Naive thymus-derived CD4-positive, alpha-beta T cell (primary cell): ENCODE measurements around the gene CDO1. TPM values are rescaled to one million over a fixed set of nuclear protein-coding genes. Genes with fewer than 3 reads are reported as not detected.

ENCODE experiments used
- ATAC-seq: fragments of 150-1000 bp; cut with Tn5 transposase; 2 replicates; pipeline ENCODE4 v1.10.0; 2021; ENCODE audit warnings: mild to moderate bottlenecking, moderate library complexity
- CTCF ChIA-PET: fragments of 350-600 bp; sonication (Branson Sonifier 250); formaldehyde crosslinking; loops from one replicate; lab custom pipeline; 2021; ENCODE audit warnings: antibody characterized with exemption; lab: Charles Lee
- POLR2A ChIA-PET: fragments of 350-600 bp; sonication (Branson Sonifier 250); formaldehyde crosslinking; loops from one replicate; lab custom pipeline; 2021; ENCODE audit warnings: antibody characterized with exemption, inconsistent platforms; lab: Charles Lee
- DNase-seq, 9 donors: peaks; one replicate each; pipeline versions ENCODE4 v3.0.0 to v3.0.0-alpha.2; 2020 to 2022; ENCODE audit warnings: mixed read lengths in 1 of 9
- H3K27ac ChIP-seq: one replicate; pipeline ENCODE4 v1.7.0; 2013; ENCODE audit warnings: mild to moderate bottlenecking, low read depth, low read length, moderate library complexity
- H3K27me3 ChIP-seq, 2 donors: one replicate each; pipeline ENCODE4 v1.7.0; 2013; ENCODE audit warnings: low read length in 2 of 2, mild to moderate bottlenecking in 2 of 2, moderate library complexity in 2 of 2; ENCODE audit not compliant: control insufficient read depth in 2 of 2, insufficient read depth in 2 of 2
- H3K36me3 ChIP-seq, 3 experiments: 1 replicate in 2 of 3; 2 replicates in 1 of 3; pipeline ENCODE4 v1.7.0; 2013; ENCODE audit warnings: low read length in 3 of 3, mild to moderate bottlenecking in 3 of 3, moderate library complexity in 1 of 3; ENCODE audit not compliant: insufficient read depth in 3 of 3, control insufficient read depth in 2 of 3
- H3K4me1 ChIP-seq, 2 donors: one replicate each; pipeline ENCODE4 v1.7.0; 2013; ENCODE audit warnings: low read length in 2 of 2, mild to moderate bottlenecking in 2 of 2, moderate library complexity in 1 of 2; ENCODE audit not compliant: control insufficient read depth in 2 of 2, insufficient read depth in 2 of 2
- H3K4me3 ChIP-seq: 2 replicates; pipeline ENCODE4 v1.7.0; 2013; ENCODE audit warnings: mild to moderate bottlenecking, low read length
- H3K9me3 ChIP-seq, 3 experiments: 1 replicate in 2 of 3; 2 replicates in 1 of 3; pipeline ENCODE4 v1.7.0; 2013; ENCODE audit warnings: low read length in 3 of 3; ENCODE audit not compliant: control insufficient read depth in 2 of 3
- H3K27ac Mint-ChIP-seq, 9 donors: one replicate each; pipeline ENCODE4 v1.8.0; 2020 to 2022; ENCODE audit warnings: mixed read lengths in 9 of 9, mild to moderate bottlenecking in 8 of 9, moderate library complexity in 5 of 9, inconsistent platforms in 2 of 9
- H3K27me3 Mint-ChIP-seq, 5 donors: one replicate each; pipeline ENCODE4 v1.8.0; 2021 to 2022; ENCODE audit warnings: mixed read lengths in 5 of 5, mild to moderate bottlenecking in 1 of 5
- H3K36me3 Mint-ChIP-seq, 5 donors: one replicate each; pipeline ENCODE4 v1.8.0; 2020 to 2022; ENCODE audit warnings: mixed read lengths in 5 of 5, mild to moderate bottlenecking in 3 of 5, inconsistent platforms in 1 of 5
- H3K4me1 Mint-ChIP-seq, 7 donors: one replicate each; pipeline ENCODE4 v1.8.0; 2020 to 2022; ENCODE audit warnings: mixed read lengths in 7 of 7, mild to moderate bottlenecking in 3 of 7, inconsistent platforms in 1 of 7
- H3K4me3 Mint-ChIP-seq, 10 donors: one replicate each; pipeline ENCODE4 v1.8.0; 2020 to 2022; ENCODE audit warnings: mild to moderate bottlenecking in 10 of 10, mixed read lengths in 10 of 10, moderate library complexity in 6 of 10, inconsistent platforms in 2 of 10
- H3K9me3 Mint-ChIP-seq, 11 donors: one replicate each; pipeline ENCODE4 v1.8.0; 2020 to 2022; ENCODE audit warnings: mixed read lengths in 11 of 11, mild to moderate bottlenecking in 4 of 11, inconsistent platforms in 1 of 11, moderate library complexity in 1 of 11
- intact Hi-C, 2 donors: fragments of 100-400 bp; cut with micrococcal nuclease; formaldehyde crosslinking; loops; one replicate each; pipeline ENCODE4 v1.15.1; 2023
- polyA plus RNA-seq, 2 donors: library from polyadenylated mRNA; unstranded; fragments of 300-500 nt; fragmentation: Illumina TruSeq; gene quantifications; one replicate each; pipeline ENCODE4 v1.2.3, GENCODE V29; 2021
- total RNA-seq, 6 experiments: library from RNA in 5 of 6; stranded (reverse) in 5 of 6; gene quantifications; 1 replicate in 5 of 6; 2 replicates in 1 of 6; pipeline ENCODE4 v1.2.3 and lab custom pipeline; 2021 to 2026

Gene CDO1
- total and polyA plus RNA-seq, 7 experiments from 2014 or later, result 0.22 TPM; not detected in 6

DNA sequence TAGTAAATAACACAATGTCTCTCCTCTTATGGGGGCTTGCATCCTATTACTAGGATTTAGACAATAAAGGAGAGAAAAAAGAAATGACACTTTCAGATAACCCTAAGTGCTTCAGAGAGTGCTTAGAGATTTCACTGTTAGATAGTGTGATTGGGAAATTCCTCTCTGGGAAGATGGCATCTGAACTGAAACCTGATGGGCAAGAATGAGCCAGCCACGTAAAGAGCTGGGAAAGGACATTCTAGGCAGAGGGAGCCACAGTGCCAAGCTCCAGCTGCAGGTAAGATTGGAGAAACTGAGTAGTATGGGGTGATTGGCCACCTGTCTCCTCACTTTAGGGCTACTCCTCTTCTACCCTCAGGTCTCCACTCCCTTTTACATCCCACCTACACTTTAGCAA, 14.5 kb downstream of the CDO1 start:
- intact Hi-C loops, result no loop called here
- Mint-ChIP-seq H3K27ac (no peak overlapping the region), H3K36me3 (no peaks in the 10 kb centered on the region), H3K9me3 (no peaks in the 10 kb centered on the region), H3K4me3 (no peak overlapping the region), H3K27me3 (peaks cover 5 to 34% (median 9%) of the 10 kb centered on the region in 5 donors), H3K4me1 (peaks cover 0 to 9% (median 0%) of the 10 kb centered on the region in 7 donors)
- H3K9me3 ChIP-seq, result no peaks in the 10 kb centered on the region
- H3K4me1 ChIP-seq, result no peaks in the 10 kb centered on the region
- no peak for ATAC-seq
- H3K36me3 ChIP-seq, result no peaks in the 10 kb centered on the region
- ChIA-PET CTCF (no interaction called here), POLR2A (no interaction called here)
- H3K27me3 ChIP-seq, result no peaks in the 10 kb centered on the region
- H3K4me3 ChIP-seq, result no peak overlapping the region
- no peak for DNase-seq
- no peak overlapping the region for H3K27ac ChIP-seq

DNA sequence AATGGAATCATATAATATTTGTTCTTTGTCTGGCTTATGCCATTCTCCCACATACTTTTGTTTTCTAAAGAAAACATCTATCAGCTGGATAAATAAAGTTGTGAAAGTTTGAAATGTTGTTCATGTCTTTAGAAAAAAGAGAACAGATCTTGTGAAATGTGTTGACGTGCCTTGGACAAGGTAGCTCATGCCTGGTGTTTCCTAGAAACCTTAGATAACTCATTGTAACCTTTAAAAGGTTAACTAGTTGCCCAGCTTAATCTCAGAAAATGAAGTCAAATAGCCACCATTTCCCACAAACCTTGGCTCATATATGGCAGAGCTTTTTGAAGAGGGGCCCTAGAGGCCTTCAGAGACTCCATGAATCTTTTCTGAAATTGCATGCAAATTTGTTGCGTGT, 15.3 kb downstream of the CDO1 start:
- Histone ChIP-seq H3K4me3 (no peak overlapping the region), H3K27ac (no peak overlapping the region), H3K27me3 (no peaks in the 10 kb centered on the region), H3K36me3 (no peaks in the 10 kb centered on the region), H3K4me1 (no peaks in the 10 kb centered on the region), H3K9me3 (no peaks in the 10 kb centered on the region)
- POLR2A ChIA-PET, result no interaction called here
- H3K27ac Mint-ChIP-seq, result no peak overlapping the region
- peaks cover 5 to 36% (median 15%) of the 10 kb centered on the region in 5 donors for H3K27me3 Mint-ChIP-seq
- no peak overlapping the region for H3K4me3 Mint-ChIP-seq
- intact Hi-C loops, result no loop called here
- H3K4me1 Mint-ChIP-seq, result peaks cover 0 to under 1% (median 0%) of the 10 kb centered on the region in 7 donors
- no peaks in the 10 kb centered on the region for H3K36me3 Mint-ChIP-seq
- ATAC-seq, result no peak
- H3K9me3 Mint-ChIP-seq, result no peaks in the 10 kb centered on the region
- CTCF ChIA-PET, result no interaction called here
- DNase-seq, result no peak

DNA sequence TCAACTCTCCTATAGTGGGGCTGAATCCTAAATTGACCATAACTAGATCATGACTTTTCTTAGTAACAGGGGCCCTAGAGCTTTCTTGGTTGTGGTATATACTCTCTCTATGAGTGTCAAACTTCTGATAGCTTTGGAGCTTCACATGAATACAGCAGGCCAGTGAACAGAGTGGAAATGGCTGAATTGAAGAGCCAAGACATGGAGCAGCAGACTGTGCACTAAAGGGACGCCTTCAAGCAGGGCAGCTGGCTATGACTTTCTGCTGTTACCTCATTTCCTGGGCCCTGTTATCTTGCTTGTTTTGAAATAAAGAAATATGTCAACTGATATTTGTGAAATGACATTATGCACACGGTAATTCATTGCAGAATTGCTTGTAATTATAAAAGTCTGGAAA, 16.4 kb downstream of the CDO1 start:
- H3K4me3 ChIP-seq, result no peak overlapping the region
- DNase-seq, result no peak
- Mint-ChIP-seq H3K4me3 (no peak overlapping the region), H3K27ac (no peak overlapping the region), H3K27me3 (peaks cover 5 to 39% (median 15%) of the 10 kb centered on the region in 5 donors), H3K36me3 (no peaks in the 10 kb centered on the region), H3K4me1 (no peaks in the 10 kb centered on the region), H3K9me3 (no peaks in the 10 kb centered on the region)
- ChIA-PET POLR2A (no interaction called here), CTCF (no interaction called here)
- H3K27ac ChIP-seq, result no peak overlapping the region
- H3K27me3 ChIP-seq, result no peaks in the 10 kb centered on the region
- ATAC-seq, result no peak
- H3K9me3 ChIP-seq, result no peaks in the 10 kb centered on the region
- no peaks in the 10 kb centered on the region for H3K4me1 ChIP-seq
- intact Hi-C loops, result no loop called here
- no peaks in the 10 kb centered on the region for H3K36me3 ChIP-seq

DNA sequence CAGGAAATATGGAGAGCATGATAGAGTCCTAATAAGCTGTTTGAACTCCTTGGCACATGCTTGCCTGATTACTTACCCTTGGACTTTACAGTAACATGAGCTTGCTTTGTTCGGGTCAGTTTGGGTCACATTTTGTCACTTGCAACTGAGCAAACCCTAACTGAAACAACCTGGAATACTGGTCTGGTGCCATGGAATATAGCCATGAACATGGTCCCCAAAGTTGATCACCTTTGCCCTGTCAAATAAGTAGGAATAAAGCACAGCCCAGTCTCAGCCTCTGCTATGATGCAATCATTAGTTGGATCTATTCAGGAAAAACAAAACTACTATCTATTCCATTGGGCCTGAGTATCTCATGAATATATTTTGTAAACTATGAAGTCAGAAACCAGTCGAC, 18.2 kb downstream of the CDO1 start:
- no peak for ATAC-seq
- Mint-ChIP-seq H3K9me3 (no peaks in the 10 kb centered on the region), H3K4me1 (peaks cover 0 to 7% (median 0%) of the 10 kb centered on the region in 7 donors), H3K36me3 (no peaks in the 10 kb centered on the region), H3K27ac (no peak overlapping the region), H3K4me3 (no peak overlapping the region), H3K27me3 (peaks cover 6 to 42% (median 20%) of the 10 kb centered on the region in 5 donors)
- no peak overlapping the region for H3K27ac ChIP-seq
- H3K4me1 ChIP-seq, result no peaks in the 10 kb centered on the region
- ChIA-PET POLR2A (no interaction called here), CTCF (no interaction called here)
- H3K4me3 ChIP-seq, result no peak overlapping the region
- intact Hi-C loops, result no loop called here
- no peaks in the 10 kb centered on the region for H3K36me3 ChIP-seq
- H3K9me3 ChIP-seq, result no peaks in the 10 kb centered on the region
- no peaks in the 10 kb centered on the region for H3K27me3 ChIP-seq
- DNase-seq, result no peak

DNA sequence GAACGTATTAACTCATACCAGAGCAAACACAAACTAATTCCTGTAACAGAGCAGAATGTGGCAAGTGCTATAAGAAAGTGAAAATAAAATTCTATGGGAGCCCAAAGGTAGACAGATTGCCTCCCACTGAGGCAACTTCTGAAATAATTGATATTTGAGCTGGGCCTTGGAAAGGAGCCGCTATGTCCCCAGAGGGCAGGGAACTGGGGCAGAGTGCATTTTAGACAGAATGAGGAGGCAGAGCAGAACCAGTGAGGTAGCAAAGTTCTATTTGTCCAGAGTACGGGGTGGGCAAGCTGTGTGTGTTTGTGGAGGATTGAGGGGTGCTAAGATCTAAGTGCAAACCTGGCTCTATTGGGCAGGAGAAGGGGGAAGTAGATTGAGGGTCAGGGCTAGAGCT, 19.8 kb downstream of the CDO1 start:
- ChIA-PET CTCF (interaction anchor here (0.5 kb wide), 1 partner anchor 224 kb away, joined by 3 read pairs; no protein-coding TSS in a partner anchor), POLR2A (no interaction called here)
- no peaks in the 10 kb centered on the region for H3K9me3 Mint-ChIP-seq
- H3K4me1 Mint-ChIP-seq, result peaks cover 0 to 7% (median 0%) of the 10 kb centered on the region in 7 donors
- ATAC-seq (no peak), DNase-seq (no peak)
- Histone ChIP-seq H3K4me1 (no peaks in the 10 kb centered on the region), H3K36me3 (no peaks in the 10 kb centered on the region), H3K9me3 (no peaks in the 10 kb centered on the region), H3K27me3 (no peaks in the 10 kb centered on the region), H3K4me3 (no peak overlapping the region), H3K27ac (no peak overlapping the region)
- peak overlapping the region in 1 of 9 donors; percentile 31 for H3K27ac Mint-ChIP-seq
- H3K4me3 Mint-ChIP-seq, result no peak overlapping the region
- intact Hi-C loops, result no loop called here
- H3K36me3 Mint-ChIP-seq, result no peaks in the 10 kb centered on the region
- H3K27me3 Mint-ChIP-seq, result peaks cover 14 to 46% (median 31%) of the 10 kb centered on the region in 5 donors

DNA sequence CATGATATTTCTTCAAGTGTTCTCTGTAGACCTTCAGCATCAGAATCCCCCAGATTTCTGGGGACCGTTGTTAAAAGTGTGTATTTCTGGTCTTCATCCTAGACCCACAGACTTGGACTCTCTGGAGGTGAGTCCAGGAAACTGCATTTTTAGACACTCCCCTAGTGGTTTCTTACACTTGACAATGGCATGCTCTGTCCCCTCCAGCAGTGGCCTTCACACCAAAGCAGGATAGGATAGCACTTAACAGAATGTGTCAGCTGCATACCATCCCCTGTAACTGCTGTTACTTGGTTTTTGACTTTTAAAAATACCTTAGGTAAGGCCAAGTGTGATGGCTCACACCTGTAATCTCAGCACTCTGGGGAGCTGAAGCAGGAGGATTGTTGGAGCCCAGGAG, 20.8 kb downstream of the CDO1 start:
- peaks cover 21 to 48% (median 37%) of the 10 kb centered on the region in 5 donors for H3K27me3 Mint-ChIP-seq

DNA sequence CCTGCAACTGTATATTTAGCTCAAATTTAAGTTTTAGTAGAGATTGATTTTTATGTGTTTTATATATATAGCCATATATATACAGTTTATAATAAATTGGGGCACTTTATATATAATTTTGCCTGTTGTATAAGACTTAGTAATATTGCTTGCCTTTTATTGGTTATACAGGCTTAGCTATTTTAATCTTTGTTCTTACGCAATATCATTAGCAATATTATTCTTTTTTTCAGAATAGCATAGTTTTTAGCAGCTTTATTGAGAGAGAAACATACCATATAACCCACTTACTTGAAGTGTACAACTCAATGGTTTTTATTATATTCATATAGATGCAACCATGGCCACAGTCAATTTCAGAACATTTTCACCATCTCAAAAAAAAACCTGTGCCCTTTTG, 28.0 kb downstream of the CDO1 start:
- Mint-ChIP-seq H3K27me3 (peaks cover 58 to 80% (median 73%) of the 10 kb centered on the region in 5 donors), H3K36me3 (peaks cover 0 to 3% (median 0%) of the 10 kb centered on the region in 5 donors), H3K27ac (no peak overlapping the region), H3K4me3 (no peak overlapping the region), H3K4me1 (no peaks in the 10 kb centered on the region), H3K9me3 (peaks cover 0 to 21% (median 0%) of the 10 kb centered on the region in 11 donors)
- POLR2A ChIA-PET, result interaction anchor here (0.6 kb wide), 1 partner anchor 47 kb away, joined by 3 read pairs; no protein-coding TSS in a partner anchor
- intact Hi-C loops, result no loop called here
- no peaks in the 10 kb centered on the region for H3K9me3 ChIP-seq
- CTCF ChIA-PET, result no interaction called here
- H3K4me1 ChIP-seq, result no peaks in the 10 kb centered on the region
- H3K36me3 ChIP-seq, result no peaks in the 10 kb centered on the region
- no peak for DNase-seq
- H3K27me3 ChIP-seq, result no peaks in the 10 kb centered on the region
- no peak overlapping the region for H3K4me3 ChIP-seq
- ATAC-seq, result no peak
- H3K27ac ChIP-seq, result no peak overlapping the region

More for the DNA sequence above, 20.8 kb downstream of the CDO1 start:
- no peak overlapping the region for H3K4me3 Mint-ChIP-seq
- no peak overlapping the region for H3K27ac ChIP-seq
- no peak overlapping the region for H3K27ac Mint-ChIP-seq
- ChIA-PET POLR2A (no interaction called here), CTCF (no interaction called here)
- ATAC-seq (no peak), DNase-seq (no peak)
- no peaks in the 10 kb centered on the region for H3K9me3 ChIP-seq
- peaks cover 0 to 2% (median 0%) of the 10 kb centered on the region in 11 donors for H3K9me3 Mint-ChIP-seq
- peaks cover 0 to 7% (median 0%) of the 10 kb centered on the region in 7 donors for H3K4me1 Mint-ChIP-seq
- H3K36me3 Mint-ChIP-seq, result no peaks in the 10 kb centered on the region
- no peaks in the 10 kb centered on the region for H3K27me3 ChIP-seq
- intact Hi-C loops, result no loop called here
- no peaks in the 10 kb centered on the region for H3K4me1 ChIP-seq
- no peaks in the 10 kb centered on the region for H3K36me3 ChIP-seq
- H3K4me3 ChIP-seq, result no peak overlapping the region
